Liver (tissue), 3 donors: ENCODE results near the gene HDHD3.

Experiments used
- ATF3 ChIP-seq: IDR thresholded peaks from 2 replicates; pipeline ENCODE4 v1.6.1; 2016; ENCODE audit warnings: antibody characterized with exemption
- CTCF ChIP-seq: fragments of 150-350 bp; IDR thresholded peaks from 2 replicates; pipeline ENCODE4 v1.5.1; 2017; ENCODE audit warnings: improper control_type of control experiment, low read depth, low read length; ENCODE audit not compliant: missing input control
- GABPA ChIP-seq, 2 donors: IDR thresholded peaks in 1 of 2; conservative IDR thresholded peaks in 1 of 2; 2 replicates each; pipeline ENCODE4 v1.6.1; 2016; ENCODE audit warnings: antibody characterized with exemption in 2 of 2, mild to moderate bottlenecking in 1 of 2, moderate library complexity in 1 of 2
- JUND ChIP-seq, 2 donors: IDR thresholded peaks; 2 replicates each; pipeline ENCODE4 v1.6.1; 2016; ENCODE audit warnings: antibody characterized with exemption in 2 of 2
- MAX ChIP-seq: IDR thresholded peaks from 2 replicates; pipeline ENCODE4 v1.6.1; 2016; ENCODE audit warnings: antibody characterized with exemption
- REST ChIP-seq: IDR thresholded peaks from 2 replicates; pipeline ENCODE4 v1.6.1; 2016; ENCODE audit warnings: antibody characterized with exemption, mild to moderate bottlenecking
- SP1 ChIP-seq: IDR thresholded peaks from 2 replicates; pipeline ENCODE4 v1.6.1; 2018; ENCODE audit warnings: antibody characterized with exemption, mild to moderate bottlenecking
- TAF1 ChIP-seq: conservative IDR thresholded peaks from 2 replicates; pipeline ENCODE4 v1.6.1; 2016; ENCODE audit warnings: antibody characterized with exemption, mild to moderate bottlenecking
- YY1 ChIP-seq: IDR thresholded peaks from 2 replicates; pipeline ENCODE4 v1.6.1; 2016; ENCODE audit warnings: antibody characterized with exemption, mild to moderate bottlenecking
- ZBTB33 ChIP-seq: IDR thresholded peaks from 2 replicates; pipeline ENCODE4 v1.6.1; 2016; ENCODE audit warnings: antibody characterized with exemption
- donor health status: healthy.
- donor health status: healthy.

GRCh38 chr9:113416149-113416721 lies 39.4 kb upstream of the HDHD3 start:
- TF ChIP-seq CTCF (no peak), REST (no peak), TAF1 (no peak), MAX (no peak), JUND (IDR thresholded peaks at IDR 0.05) (no peak), ZBTB33 (no peak), ATF3 (no peak), SP1 (no peak), YY1 (no peak), GABPA (IDR thresholded peaks at IDR 0.05 in 1 of 2, conservative IDR thresholded peaks at IDR 0.05 in 1 of 2) (no peak)
